Fibroblast of peridontal ligament (primary cell): ENCODE results near the gene MAGI1.
"Not testable (repeated sequence)": the region's sequence is repeated elsewhere in the genome, so short reads cannot be mapped to it uniquely, and the experiment has no call there.

Source experiments
- DNase-seq: peaks from one replicate; pipeline ENCODE4 v3.0.0-alpha.2; 2010; ENCODE audit errors: extremely low read depth

Gene MAGI1

GRCh38 chr3:66039590-66039887, 821 bp upstream of the MAGI1 start:
- DNase-seq: peak; percentile 41

- DNase-seq: no peak
Measured at GRCh38 chr3:66038384-66038725, 363 bp downstream of the MAGI1 start.

- DNase-seq: no peak
Measured at GRCh38 chr3:66037986-66038369, 740 bp downstream of the MAGI1 start.

GRCh38 chr3:66037330-66037985, 1.3 kb downstream of the MAGI1 start:
- peak; percentile 65 for DNase-seq

- DNase-seq: peak; percentile 40
Measured at GRCh38 chr3:66036586-66037148, 2.1 kb downstream of the MAGI1 start.

GRCh38 chr3:66035763-66036477, 2.8 kb downstream of the MAGI1 start:
- DNase-seq: no peak

- no peak for DNase-seq
Measured at GRCh38 chr3:66033241-66034138, 5.2 kb downstream of the MAGI1 start.

- DNase-seq: peak; percentile 74
Measured at GRCh38 chr3:66031102-66031698, 7.5 kb downstream of the MAGI1 start.

- no peak for DNase-seq
Measured at GRCh38 chr3:66029443-66029842, 9.3 kb downstream of the MAGI1 start.

- no peak for DNase-seq
Measured at GRCh38 chr3:66029014-66029413, 9.7 kb downstream of the MAGI1 start.

GRCh38 chr3:66028457-66028856, 10.3 kb downstream of the MAGI1 start:
- no peak for DNase-seq

GRCh38 chr3:66027099-66027498, 11.6 kb downstream of the MAGI1 start:
- DNase-seq: not testable (repeated sequence)

- peak; percentile 64 for DNase-seq
Measured at GRCh38 chr3:66023738-66024385, 14.9 kb downstream of the MAGI1 start.

GRCh38 chr3:66023229-66023628, 15.5 kb downstream of the MAGI1 start:
- no peak for DNase-seq

- no peak for DNase-seq
Measured at GRCh38 chr3:66021731-66022131, 17.0 kb downstream of the MAGI1 start.

- no peak for DNase-seq
Measured at GRCh38 chr3:66019896-66020295, 18.8 kb downstream of the MAGI1 start.

- DNase-seq: no peak
Measured at GRCh38 chr3:66018057-66019033, 20.4 kb downstream of the MAGI1 start.

GRCh38 chr3:66017591-66017990, 21.1 kb downstream of the MAGI1 start:
- no peak for DNase-seq

GRCh38 chr3:66017084-66017483, 21.6 kb downstream of the MAGI1 start:
- no peak for DNase-seq

- DNase-seq: no peak
Measured at GRCh38 chr3:66015841-66016240, 22.9 kb downstream of the MAGI1 start.
